ENCODE results near the gene CCZ1. TPM values are rescaled to one million over a fixed set of nuclear protein-coding genes. Genes with fewer than 3 reads are reported as not detected.
"Not testable (repeated sequence)": the region's sequence is repeated elsewhere in the genome, so short reads cannot be mapped to it uniquely, and the experiment has no call there.

CCZ1 gene
- total and polyA plus RNA-seq, 9 of the 15 experiments (the other 6 are each of a cell fraction or from before 2014, with no cell fraction given) = 34.5 to 94.6 (median 78.1) TPM

GRCh38 chr7:5865279-5865931 is 33.1 kb upstream of the CCZ1 start (continued):
- TF ChIP-seq REST (IDR thresholded peaks at IDR 0.05; ENCODE audit: borderline replicate concordance) (peak; percentile 24; the same call in 1 of the 2 replicates), ESRRA (IDR thresholded peaks at IDR 0.05; ENCODE audit: borderline replicate concordance, low read depth) (peak; percentile 75), RAD21 (CRISPR knock-in tag; conservative IDR thresholded peaks at IDR 0.05 in 1 of 2, IDR thresholded peaks at IDR 0.05 in 1 of 2) (peak in 1 of 2 experiments; percentile 47; a peak in 2 of 4 replicates)
- not testable (repeated sequence) for TF ChIP-seq REST (CRISPR knock-in tag; IDR thresholded peaks at IDR 0.05; ENCODE audit: low read depth)

All from K562 (cell line).